Mesendoderm (in vitro differentiated cells): ENCODE measurements around the gene ZNF43. TPM values are rescaled to one million over a fixed set of nuclear protein-coding genes. Genes with fewer than 3 reads are reported as not detected.
"Not testable (repeated sequence)": the region's sequence is repeated elsewhere in the genome, so short reads cannot be mapped to it uniquely, and the experiment has no call there.

ENCODE experiments used
- DNase-seq: peaks from one replicate; pipeline ENCODE4 v3.0.0; 2013
- H2AK5ac ChIP-seq: 2 replicates; pipeline ENCODE4 v1.6.1; 2013; ENCODE audit warnings: low read length, inconsistent platforms
- H2BK120ac ChIP-seq: 2 replicates; pipeline ENCODE4 v1.6.1; 2013; ENCODE audit warnings: low read depth, mild to moderate bottlenecking, low read length, moderate library complexity, mixed read lengths
- H2BK15ac ChIP-seq: replicated peaks from 2 replicates; pipeline ENCODE4 v1.6.1; 2013; ENCODE audit warnings: low read depth, mild to moderate bottlenecking, moderate library complexity
- H2BK5ac ChIP-seq: 2 replicates; pipeline ENCODE4 v1.6.1; 2013; ENCODE audit warnings: low read length, inconsistent platforms
- H3K18ac ChIP-seq: 2 replicates; pipeline ENCODE4 v1.6.1; 2013; ENCODE audit warnings: mild to moderate bottlenecking, low read length, mixed read lengths
- H3K23ac ChIP-seq: one replicate; pipeline ENCODE4 v1.6.1; 2013; ENCODE audit warnings: low read length
- H3K27ac ChIP-seq: 2 replicates; pipeline ENCODE4 v1.5.1; 2013; ENCODE audit warnings: low read depth, mild to moderate bottlenecking, inconsistent platforms, low read length, moderate library complexity
- H3K27me3 ChIP-seq: 2 replicates; pipeline ENCODE4 v1.6.1; 2013; ENCODE audit warnings: low read length, control low read depth, mild to moderate bottlenecking, inconsistent platforms; ENCODE audit not compliant: insufficient read depth, poor library complexity
- H3K36me3 ChIP-seq: 2 replicates; pipeline ENCODE4 v1.6.1; 2013; ENCODE audit warnings: low read length, inconsistent platforms; ENCODE audit not compliant: control insufficient read depth, insufficient read depth
- H3K4ac ChIP-seq: one replicate; pipeline ENCODE4 v1.6.1; 2013; ENCODE audit warnings: low read depth, mild to moderate bottlenecking, low read length, moderate library complexity
- H3K4me1 ChIP-seq: 2 replicates; pipeline ENCODE4 v1.6.1; 2013; ENCODE audit warnings: low read depth, low read length, inconsistent platforms; ENCODE audit not compliant: control insufficient read depth
- H3K4me2 ChIP-seq: 2 replicates; pipeline ENCODE4 v1.6.1; 2013; ENCODE audit warnings: low read length
- H3K4me3 ChIP-seq: 2 replicates; pipeline ENCODE4 v1.5.1; 2013; ENCODE audit warnings: mild to moderate bottlenecking, low read length
- H3K56ac ChIP-seq: one replicate; pipeline ENCODE4 v1.6.1; 2013; ENCODE audit warnings: low read length
- H3K79me1 ChIP-seq: 2 replicates; pipeline ENCODE4 v1.6.1; 2013; ENCODE audit warnings: low read length, inconsistent platforms
- H3K79me2 ChIP-seq: 2 replicates; pipeline ENCODE4 v1.6.1; 2013; ENCODE audit warnings: mild to moderate bottlenecking, low read length; ENCODE audit not compliant: control insufficient read depth, insufficient read depth
- H3K9ac ChIP-seq: 2 replicates; pipeline ENCODE4 v1.6.1; 2013; ENCODE audit warnings: low read length, inconsistent platforms
- H4K5ac ChIP-seq: one replicate; pipeline ENCODE4 v1.6.1; 2013; ENCODE audit warnings: low read length
- H4K8ac ChIP-seq: one replicate; pipeline ENCODE4 v1.6.1; 2013; ENCODE audit warnings: low read depth, mild to moderate bottlenecking, control low read depth, low read length, moderate library complexity
- WGBS: extraction: QIAGEN DNeasy Blood & Tissue Kit; methylation state at CpG from one replicate; pipeline ENCODE4 v1.1.7; 2013; ENCODE audit warnings: low lambda C conversion rate, missing lambda C conversion rate; ENCODE audit not compliant: insufficient coverage; ENCODE audit errors: extremely low coverage; 5-methylcytosine and 5-hydroxymethylcytosine counted together
- polyA plus RNA-seq, 2 experiments: library from polyadenylated mRNA; stranded (reverse); fragments of 200-250 nt; gene quantifications; one replicate each; pipeline ENCODE4 v1.2.3, GENCODE V29; 2013

ZNF43 gene
- polyA plus RNA-seq (2013, experiment 1 of 2), result 21.4 TPM
- 19.8 TPM for polyA plus RNA-seq (2013, experiment 2 of 2)

GRCh38 chr19:21835810-21836444 lies at the start of gene ZNF43:
Gene ZNF43, minus strand, starts transcription at chr19:21836182. Its CDS starts 144 bp downstream, at chr19:21836038.
- Histone ChIP-seq H3K4me3 (peak within 1 kb of the TSS; percentile 89), H2BK120ac (no peak within 1 kb of the TSS), H3K23ac (peak within 1 kb of the TSS; percentile 37), H3K9ac (peak within 1 kb of the TSS; percentile 95), H3K4ac (peak within 1 kb of the TSS; percentile 73), H3K79me1 (no peaks in the 10 kb centered on the region), H4K5ac (peak within 1 kb of the TSS; percentile 45), H2AK5ac (no peak within 1 kb of the TSS), H4K8ac (no peak within 1 kb of the TSS), H2BK5ac (peak within 1 kb of the TSS; percentile 80), H2BK15ac (no peak within 1 kb of the TSS), H3K4me1 (no peaks in the 10 kb centered on the region), H3K18ac (peak within 1 kb of the TSS; percentile 75), H3K4me2 (peak within 1 kb of the TSS; percentile 54), H3K27me3 (no peaks in the 10 kb centered on the region), H3K36me3 (peaks cover 6% of the 10 kb centered on the region), H3K79me2 (peaks cover 3% of the 10 kb centered on the region), H3K27ac (peak within 1 kb of the TSS; percentile 97), H3K56ac (peak within 1 kb of the TSS; percentile 89)
- WGBS, result no CpG with 5 or more reads among the region's 29 CpGs
- DNase-seq, result peak; percentile 99

GRCh38 chr19:21885516-21885915 lies 49.5 kb upstream of the ZNF43 start:
- WGBS, result no CpG with 5 or more reads among the region's 2 CpGs
- H3K56ac ChIP-seq, H3K4me2 ChIP-seq, H2BK5ac ChIP-seq, H4K8ac ChIP-seq, H3K23ac ChIP-seq, H2BK120ac ChIP-seq, H4K5ac ChIP-seq, H3K79me2 ChIP-seq, H3K4me1 ChIP-seq, H2BK15ac ChIP-seq, H3K79me1 ChIP-seq, H3K27me3 ChIP-seq, H2AK5ac ChIP-seq, H3K36me3 ChIP-seq, H3K9ac ChIP-seq, H3K4ac ChIP-seq, H3K18ac ChIP-seq, DNase-seq, H3K27ac ChIP-seq, H3K4me3 ChIP-seq: not testable (repeated sequence)

GRCh38 chr19:21884786-21885185 lies 48.8 kb upstream of the ZNF43 start:
- H3K27ac ChIP-seq, DNase-seq, H3K9ac ChIP-seq, H4K5ac ChIP-seq, H3K23ac ChIP-seq, H3K4ac ChIP-seq, H3K79me1 ChIP-seq, H3K4me2 ChIP-seq, H3K79me2 ChIP-seq, H2BK5ac ChIP-seq, H3K36me3 ChIP-seq, H2BK120ac ChIP-seq, H3K18ac ChIP-seq, H2BK15ac ChIP-seq, H2AK5ac ChIP-seq, H4K8ac ChIP-seq, H3K56ac ChIP-seq, H3K27me3 ChIP-seq, H3K4me3 ChIP-seq, H3K4me1 ChIP-seq: not testable (repeated sequence)
- no CpG with 5 or more reads among the region's 8 CpGs for WGBS

- WGBS, result no CpG with 5 or more reads among the region's 10 CpGs
- H4K8ac ChIP-seq, result no peak overlapping the region
- H2BK120ac ChIP-seq, result no peak overlapping the region
- H2AK5ac ChIP-seq, result no peak overlapping the region
- no peaks in the 10 kb centered on the region for H3K79me2 ChIP-seq
- no peak overlapping the region for H3K27ac ChIP-seq
- no peaks in the 10 kb centered on the region for H3K36me3 ChIP-seq
- no peak overlapping the region for H3K4me3 ChIP-seq
- no peak overlapping the region for H3K4ac ChIP-seq
- H3K27me3 ChIP-seq, result no peaks in the 10 kb centered on the region
- H2BK5ac ChIP-seq, result no peak overlapping the region
- H3K4me1 ChIP-seq, result no peaks in the 10 kb centered on the region
- H3K56ac ChIP-seq, result no peak overlapping the region
- H4K5ac ChIP-seq, result no peak overlapping the region
- H2BK15ac ChIP-seq, result no peak overlapping the region
- H3K9ac ChIP-seq, result no peak overlapping the region
- no peak overlapping the region for H3K23ac ChIP-seq
- DNase-seq, result no peak
- H3K18ac ChIP-seq, result no peak overlapping the region
- no peak overlapping the region for H3K4me2 ChIP-seq
- no peaks in the 10 kb centered on the region for H3K79me1 ChIP-seq
These were observed 47.5 kb upstream of the ZNF43 start for GRCh38 chr19:21883516-21883915.

GRCh38 chr19:21880761-21881160 lies 44.8 kb upstream of the ZNF43 start:
- H4K8ac ChIP-seq, H3K4ac ChIP-seq, H3K4me2 ChIP-seq, H3K56ac ChIP-seq, H2BK120ac ChIP-seq, H3K9ac ChIP-seq, H3K4me3 ChIP-seq, H3K27me3 ChIP-seq, H2BK5ac ChIP-seq, H3K79me2 ChIP-seq, H3K79me1 ChIP-seq, H2AK5ac ChIP-seq, H3K4me1 ChIP-seq, H3K18ac ChIP-seq, H2BK15ac ChIP-seq, H3K36me3 ChIP-seq, H3K27ac ChIP-seq, H3K23ac ChIP-seq, H4K5ac ChIP-seq: not testable (repeated sequence)
- no CpG with 5 or more reads among the region's 9 CpGs for WGBS
- DNase-seq, result peak; percentile 18

GRCh38 chr19:21878646-21879045 lies 42.7 kb upstream of the ZNF43 start:
- H3K27me3 ChIP-seq, result no peaks in the 10 kb centered on the region
- H3K79me1 ChIP-seq, result no peaks in the 10 kb centered on the region
- no peak overlapping the region for H3K27ac ChIP-seq
- no peak overlapping the region for H2AK5ac ChIP-seq
- no peak overlapping the region for H2BK120ac ChIP-seq
- WGBS, result no CpG with 5 or more reads among the region's 4 CpGs
- no peak overlapping the region for H4K5ac ChIP-seq
- H3K36me3 ChIP-seq, result no peaks in the 10 kb centered on the region
- H3K4me1 ChIP-seq, result no peaks in the 10 kb centered on the region
- H3K79me2 ChIP-seq, result no peaks in the 10 kb centered on the region
- H3K4me2 ChIP-seq, result no peak overlapping the region
- no peak overlapping the region for H3K4me3 ChIP-seq
- H2BK5ac ChIP-seq, result no peak overlapping the region
- H3K56ac ChIP-seq, result no peak overlapping the region
- no peak overlapping the region for H3K18ac ChIP-seq
- H3K23ac ChIP-seq, result no peak overlapping the region
- H2BK15ac ChIP-seq, result no peak overlapping the region
- no peak overlapping the region for H3K4ac ChIP-seq
- no peak for DNase-seq
- no peak overlapping the region for H3K9ac ChIP-seq
- H4K8ac ChIP-seq, result no peak overlapping the region
